Measurements from ENCODE around the gene GLTPD2.

- TF ChIP-seq CSRNP3 (CRISPR knock-in tag; IDR thresholded peaks at IDR 0.05) (no peak), ZFP30 (CRISPR knock-in tag; IDR thresholded peaks at IDR 0.05) (no peak), TOX (CRISPR knock-in tag; IDR thresholded peaks at IDR 0.05; ENCODE audit: borderline replicate concordance) (no peak), ISL1 (CRISPR knock-in tag; IDR thresholded peaks at IDR 0.05) (no peak), TCF4 (CRISPR knock-in tag; IDR thresholded peaks at IDR 0.05; ENCODE audit: borderline replicate concordance) (no peak), PATZ1 (CRISPR knock-in tag; IDR thresholded peaks at IDR 0.05; ENCODE audit: borderline replicate concordance) (no peak)
Measured at GRCh38 chr17:4808378-4808767, 19.6 kb downstream of the GLTPD2 start.
